GM21447 (cell line): ENCODE measurements around the gene FIBIN.
"Not testable (repeated sequence)": the region's sequence is repeated elsewhere in the genome, so short reads cannot be mapped to it uniquely, and the experiment has no call there.

Source experiments
- ATAC-seq: cut with Tn5 transposase; IDR thresholded peaks from one replicate; pipeline ENCODE4 v1.9.1; 2021; ENCODE audit not compliant: unreplicated experiment

FIBIN gene

GRCh38 chr11:26993965-26994457 lies at the start of gene FIBIN:
TSS of gene FIBIN (plus strand) at chr11:26994112. CDS start at chr11:26994527, 415 bp downstream.
- ATAC-seq = no peak

GRCh38 chr11:26944866-26945664 lies 48.8 kb upstream of the FIBIN start:
- no peak for ATAC-seq

GRCh38 chr11:26946257-26946716 lies 47.6 kb upstream of the FIBIN start:
- no peak for ATAC-seq

- no peak for ATAC-seq
These were observed 46.5 kb upstream of the FIBIN start for GRCh38 chr11:26947379-26947844.

GRCh38 chr11:26947904-26948639 lies 45.8 kb upstream of the FIBIN start:
- ATAC-seq = no peak

- no peak for ATAC-seq
These were observed 45.0 kb upstream of the FIBIN start for GRCh38 chr11:26948881-26949280.

GRCh38 chr11:26949846-26950245 lies 44.1 kb upstream of the FIBIN start:
- ATAC-seq = no peak

- no peak for ATAC-seq
These were observed 43.6 kb upstream of the FIBIN start for GRCh38 chr11:26950260-26950719.

GRCh38 chr11:26951809-26952515 lies 42.0 kb upstream of the FIBIN start:
- no peak for ATAC-seq

- no peak for ATAC-seq
These were observed 40.0 kb upstream of the FIBIN start for GRCh38 chr11:26953770-26954392.

- no peak for ATAC-seq
These were observed 35.8 kb upstream of the FIBIN start for GRCh38 chr11:26958005-26958701.

GRCh38 chr11:26958702-26959049 lies 35.2 kb upstream of the FIBIN start:
- no peak for ATAC-seq

- no peak for ATAC-seq
These were observed 33.6 kb upstream of the FIBIN start for GRCh38 chr11:26960281-26960680.

GRCh38 chr11:26963764-26964163 lies 30.1 kb upstream of the FIBIN start:
- no peak for ATAC-seq

- no peak for ATAC-seq
These were observed 29.6 kb upstream of the FIBIN start for GRCh38 chr11:26964339-26964738.

GRCh38 chr11:26964847-26965485 lies 28.9 kb upstream of the FIBIN start:
- ATAC-seq = not testable (repeated sequence)

GRCh38 chr11:26971961-26972360 lies 22.0 kb upstream of the FIBIN start:
- no peak for ATAC-seq

GRCh38 chr11:26974069-26974783 lies 19.7 kb upstream of the FIBIN start:
- no peak for ATAC-seq

GRCh38 chr11:26974996-26975395 lies 18.9 kb upstream of the FIBIN start:
- no peak for ATAC-seq
